GM18502 (cell line): ENCODE results near the gene LOXL4.

ENCODE experiments used
- ATAC-seq: cut with Tn5 transposase; IDR thresholded peaks from one replicate; pipeline ENCODE4 v1.9.1; 2021; ENCODE audit warnings: mild to moderate bottlenecking; ENCODE audit not compliant: unreplicated experiment, poor library complexity

LOXL4 gene

GRCh38 chr10:98295907-98296306, 27.9 kb upstream of the LOXL4 start:
- ATAC-seq, result no peak

GRCh38 chr10:98295401-98295811, 27.4 kb upstream of the LOXL4 start:
- ATAC-seq, result no peak

GRCh38 chr10:98294270-98294627, 26.3 kb upstream of the LOXL4 start:
- no peak for ATAC-seq

- no peak for ATAC-seq
Observed at GRCh38 chr10:98293550-98294269, 25.7 kb upstream of the LOXL4 start.

GRCh38 chr10:98292971-98293370, 25.0 kb upstream of the LOXL4 start:
- no peak for ATAC-seq

GRCh38 chr10:98289802-98290209, 21.8 kb upstream of the LOXL4 start:
- no peak for ATAC-seq

GRCh38 chr10:98287321-98287720, 19.3 kb upstream of the LOXL4 start:
- ATAC-seq, result no peak

GRCh38 chr10:98286419-98286818, 18.4 kb upstream of the LOXL4 start:
- no peak for ATAC-seq

- no peak for ATAC-seq
Observed at GRCh38 chr10:98285416-98285815, 17.4 kb upstream of the LOXL4 start.

GRCh38 chr10:98276311-98276710, 8.3 kb upstream of the LOXL4 start:
- no peak for ATAC-seq

- ATAC-seq, result no peak
Observed at GRCh38 chr10:98274562-98274961, 6.6 kb upstream of the LOXL4 start.

GRCh38 chr10:98273057-98273850, 5.3 kb upstream of the LOXL4 start:
- no peak for ATAC-seq

- no peak for ATAC-seq
Observed at GRCh38 chr10:98272656-98273055, 4.7 kb upstream of the LOXL4 start.

GRCh38 chr10:98272245-98272644, 4.3 kb upstream of the LOXL4 start:
- ATAC-seq, result no peak

GRCh38 chr10:98270786-98271185, 2.8 kb upstream of the LOXL4 start:
- no peak for ATAC-seq

GRCh38 chr10:98270073-98270740, 2.2 kb upstream of the LOXL4 start:
- no peak for ATAC-seq

- ATAC-seq, result no peak
Observed at GRCh38 chr10:98269435-98269912, 1.5 kb upstream of the LOXL4 start.

- no peak for ATAC-seq
Observed at GRCh38 chr10:98268694-98269431, 869 bp upstream of the LOXL4 start.

GRCh38 chr10:98267069-98267893, 713 bp downstream of the LOXL4 start:
- no peak for ATAC-seq

GRCh38 chr10:98266647-98267046, 1.3 kb downstream of the LOXL4 start:
- no peak for ATAC-seq
